SHP77 treated with DMSO at 0.1 percent for 48 hours (cell line): ENCODE data around the gene CEP55.
A peak's percentile ranks its signal among the peaks of the same experiment; 100 is the strongest.

Experiments used
- DNase-seq: peaks from one replicate; lab custom pipeline; 2025; lab: John Stamatoyannopoulos, UW

The CEP55 gene

GRCh38 chr10:93469454-93469853 lies 27.0 kb upstream of the CEP55 start:
- no peak for DNase-seq

GRCh38 chr10:93471110-93471651 lies 25.2 kb upstream of the CEP55 start:
- no peak for DNase-seq

GRCh38 chr10:93473161-93473560 lies 23.3 kb upstream of the CEP55 start:
- no peak for DNase-seq

- no peak for DNase-seq
Observed at GRCh38 chr10:93473804-93474472, 22.5 kb upstream of the CEP55 start.

GRCh38 chr10:93475227-93475626 lies 21.2 kb upstream of the CEP55 start:
- no peak for DNase-seq

GRCh38 chr10:93475871-93476270 lies 20.5 kb upstream of the CEP55 start:
- DNase-seq, result no peak

GRCh38 chr10:93476756-93477155 lies 19.7 kb upstream of the CEP55 start:
- DNase-seq, result no peak

- DNase-seq, result no peak
Observed at GRCh38 chr10:93478873-93479272, 17.5 kb upstream of the CEP55 start.

GRCh38 chr10:93481637-93482144 lies 14.7 kb upstream of the CEP55 start:
- DNase-seq, result no peak

- peak; percentile 56 for DNase-seq
Observed at GRCh38 chr10:93482145-93482834, 14.1 kb upstream of the CEP55 start, which contains the start of gene MYOF. Gene MYOF, minus strand, starts transcription at chr10:93482334. Its CDS starts 140 bp downstream, at chr10:93482194.

GRCh38 chr10:93485690-93486089 lies 10.7 kb upstream of the CEP55 start:
- DNase-seq, result no peak

- DNase-seq, result no peak
Observed at GRCh38 chr10:93488956-93489528, 7.4 kb upstream of the CEP55 start.

- DNase-seq, result no peak
Observed at GRCh38 chr10:93491602-93492121, 4.8 kb upstream of the CEP55 start.

- no peak for DNase-seq
Observed at GRCh38 chr10:93493162-93493561, 3.2 kb upstream of the CEP55 start.

GRCh38 chr10:93494494-93494893 lies 1.9 kb upstream of the CEP55 start:
- no peak for DNase-seq

GRCh38 chr10:93495654-93496321 lies 624 bp upstream of the CEP55 start:
- DNase-seq, result peak; percentile 40

GRCh38 chr10:93498166-93498565 lies 1.8 kb downstream of the CEP55 start:
- DNase-seq, result no peak

GRCh38 chr10:93501650-93502049 lies 5.2 kb downstream of the CEP55 start:
- DNase-seq, result no peak

GRCh38 chr10:93503075-93503474 lies 6.7 kb downstream of the CEP55 start:
- no peak for DNase-seq

- no peak for DNase-seq
Observed at GRCh38 chr10:93505075-93505474, 8.7 kb downstream of the CEP55 start.

GRCh38 chr10:93509816-93510215 lies 13.4 kb downstream of the CEP55 start:
- no peak for DNase-seq

GRCh38 chr10:93512565-93512964 lies 16.2 kb downstream of the CEP55 start:
- no peak for DNase-seq
